ENCODE measurements around the gene JMJD1C.

The JMJD1C gene

DNA sequence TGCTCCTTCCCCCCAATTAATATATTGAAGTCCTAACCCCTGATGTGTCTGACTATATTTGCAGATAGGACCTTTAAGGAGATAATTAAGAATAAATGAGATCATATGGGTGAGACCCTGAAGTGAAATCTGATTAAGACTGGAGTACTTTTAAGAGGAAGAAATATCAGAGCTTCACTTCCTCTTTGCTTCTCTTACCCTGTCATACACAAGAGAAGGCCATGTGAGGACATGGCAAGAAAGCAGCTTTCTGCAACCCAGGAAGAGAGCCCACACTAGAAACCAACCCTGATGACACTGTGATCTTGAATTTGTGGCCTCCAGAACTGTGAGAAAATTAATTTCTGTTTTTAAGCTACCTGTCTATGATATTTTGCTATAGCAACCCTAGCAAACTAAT is 44.2 kb downstream of the JMJD1C start:
- H3K9me3 Mint-ChIP-seq = no peaks in the 10 kb centered on the region
- H3K27me3 Mint-ChIP-seq = no peaks in the 10 kb centered on the region
- peaks cover 22% of the 10 kb centered on the region for H3K4me1 Mint-ChIP-seq (ENCODE audit: low read depth)
- H3K36me3 Mint-ChIP-seq (ENCODE audit: low read depth) = no peaks in the 10 kb centered on the region
- no peak overlapping the region for H3K4me3 Mint-ChIP-seq
- peak overlapping the region; percentile 69 for H3K27ac Mint-ChIP-seq
- intact Hi-C loops (cut with micrococcal nuclease) = no loop called here

DNA sequence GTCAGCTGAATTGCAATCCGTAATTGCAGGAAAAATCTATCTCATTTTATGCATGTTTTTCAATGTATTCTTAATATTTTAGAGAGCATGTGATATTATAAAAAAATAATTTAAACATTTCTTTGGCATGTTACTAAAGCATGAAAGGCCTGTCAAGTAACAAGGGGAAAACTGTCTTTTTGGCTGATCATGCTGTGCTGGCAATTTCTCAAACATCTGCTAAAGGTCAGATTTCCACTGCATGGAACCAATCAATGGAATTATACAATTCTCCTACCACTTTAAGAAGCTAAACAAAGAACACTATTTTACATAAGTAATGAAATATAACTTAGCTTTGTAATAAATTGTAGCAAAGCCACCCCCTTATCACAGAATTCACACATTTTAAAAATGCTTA is 49.4 kb downstream of the JMJD1C start:
- no peak overlapping the region for H3K4me3 Mint-ChIP-seq
- H3K27ac Mint-ChIP-seq = no peak overlapping the region
- no peaks in the 10 kb centered on the region for H3K27me3 Mint-ChIP-seq
- H3K36me3 Mint-ChIP-seq (ENCODE audit: low read depth) = no peaks in the 10 kb centered on the region
- intact Hi-C loops (cut with micrococcal nuclease) = no loop called here
- peaks cover 17% of the 10 kb centered on the region for H3K4me1 Mint-ChIP-seq (ENCODE audit: low read depth)
- no peaks in the 10 kb centered on the region for H3K9me3 Mint-ChIP-seq

DNA sequence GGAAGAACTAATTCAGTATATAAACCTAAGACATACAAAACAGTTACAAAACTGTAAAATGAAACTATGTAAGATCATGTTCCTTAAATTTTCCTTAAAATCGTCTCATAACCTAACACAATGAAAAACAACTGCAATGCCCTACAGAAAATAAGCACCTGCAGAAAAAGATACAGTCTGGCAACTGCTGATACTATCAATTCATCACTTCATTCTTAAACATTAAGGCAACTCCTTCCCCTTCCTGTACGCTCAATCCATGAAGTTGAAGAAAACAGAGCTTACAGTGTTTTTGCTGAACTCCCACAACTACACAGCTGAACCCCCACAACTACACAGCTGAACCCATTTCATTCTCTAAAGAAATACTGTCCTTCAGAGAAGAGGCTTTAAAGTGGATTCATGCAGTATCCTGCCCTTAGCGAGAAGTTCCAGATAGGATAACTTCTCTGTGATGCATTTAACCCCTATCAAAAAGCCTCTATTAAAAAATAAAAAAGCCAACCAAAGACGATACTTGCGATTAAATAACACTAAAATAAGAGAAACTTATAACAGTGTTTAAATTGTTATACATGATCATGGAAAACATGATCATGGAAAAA is 50.0 kb downstream of the JMJD1C start:
- no peak overlapping the region for H3K27ac Mint-ChIP-seq
- peaks cover 11% of the 10 kb centered on the region for H3K4me1 Mint-ChIP-seq (ENCODE audit: low read depth)
- no peak overlapping the region for H3K4me3 Mint-ChIP-seq
- H3K36me3 Mint-ChIP-seq (ENCODE audit: low read depth) = no peaks in the 10 kb centered on the region
- intact Hi-C loops (cut with micrococcal nuclease) = no loop called here
- no peaks in the 10 kb centered on the region for H3K27me3 Mint-ChIP-seq
- no peaks in the 10 kb centered on the region for H3K9me3 Mint-ChIP-seq

DNA sequence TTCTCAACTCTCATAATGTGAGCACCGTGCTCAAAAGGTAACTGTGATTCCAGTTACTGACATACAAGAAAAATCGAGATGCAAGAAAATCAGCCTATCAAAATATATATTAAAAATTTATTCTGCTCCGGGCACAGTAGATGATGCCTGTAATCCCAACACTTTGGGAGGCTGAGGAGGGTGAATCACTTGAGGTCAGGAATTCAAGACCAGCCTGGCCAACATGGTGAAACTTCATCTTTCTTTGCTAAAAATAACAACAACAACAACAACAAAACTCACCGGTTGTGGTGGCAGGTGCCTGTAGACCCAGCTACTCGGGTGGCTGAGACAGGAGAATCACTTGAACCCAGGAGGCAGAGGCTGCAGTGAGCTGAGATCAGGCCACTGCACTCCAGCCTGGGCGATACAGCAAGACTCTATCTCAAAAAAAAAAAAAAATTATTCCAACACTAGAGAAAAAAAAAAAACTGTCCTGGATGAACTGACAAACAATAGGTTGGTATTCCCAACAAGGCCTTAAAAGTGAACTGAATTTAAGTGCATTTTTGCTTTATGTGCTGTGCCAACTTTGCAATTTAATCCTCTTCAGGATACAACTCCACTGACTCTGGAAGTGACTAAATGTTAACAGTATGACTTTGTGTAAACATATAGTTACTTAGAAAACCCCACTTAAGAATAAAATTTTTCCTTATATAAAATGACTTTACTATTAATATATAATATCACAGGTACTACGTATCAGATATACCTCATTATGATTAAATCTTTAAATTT is 51.1 kb downstream of the JMJD1C start:
- H3K36me3 Mint-ChIP-seq (ENCODE audit: low read depth) = no peaks in the 10 kb centered on the region
- H3K27me3 Mint-ChIP-seq = no peaks in the 10 kb centered on the region
- no peak overlapping the region for H3K4me3 Mint-ChIP-seq
- H3K27ac Mint-ChIP-seq = no peak overlapping the region
- intact Hi-C loops (cut with micrococcal nuclease) = no loop called here
- H3K4me1 Mint-ChIP-seq (ENCODE audit: low read depth) = peaks cover 7% of the 10 kb centered on the region
- no peaks in the 10 kb centered on the region for H3K9me3 Mint-ChIP-seq

DNA sequence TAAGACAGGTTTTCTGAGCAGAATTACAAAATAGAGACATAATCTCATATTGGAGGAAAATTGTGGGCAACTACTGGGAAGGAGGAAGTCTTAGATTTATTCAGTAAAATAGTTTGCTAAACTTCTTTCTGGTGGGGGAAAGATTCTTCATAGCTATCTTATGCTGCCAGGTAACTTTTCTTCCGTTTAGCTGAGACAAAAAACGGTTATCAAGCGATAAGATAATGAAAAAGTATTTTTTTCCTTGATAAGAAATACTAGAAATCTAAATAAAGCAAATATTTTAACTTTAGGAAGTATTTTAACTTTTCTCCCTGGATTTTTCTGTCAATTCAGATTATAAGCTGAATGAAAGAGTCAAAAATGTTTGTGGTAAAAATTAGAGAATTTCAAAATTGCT is 52.3 kb downstream of the JMJD1C start:
- Mint-ChIP-seq H3K4me1 (ENCODE audit: low read depth) (peaks cover 7% of the 10 kb centered on the region), H3K4me3 (no peak overlapping the region), H3K27me3 (no peaks in the 10 kb centered on the region), H3K27ac (no peak overlapping the region), H3K36me3 (ENCODE audit: low read depth) (no peaks in the 10 kb centered on the region), H3K9me3 (no peaks in the 10 kb centered on the region)
- intact Hi-C loops (cut with micrococcal nuclease) = no loop called here

DNA sequence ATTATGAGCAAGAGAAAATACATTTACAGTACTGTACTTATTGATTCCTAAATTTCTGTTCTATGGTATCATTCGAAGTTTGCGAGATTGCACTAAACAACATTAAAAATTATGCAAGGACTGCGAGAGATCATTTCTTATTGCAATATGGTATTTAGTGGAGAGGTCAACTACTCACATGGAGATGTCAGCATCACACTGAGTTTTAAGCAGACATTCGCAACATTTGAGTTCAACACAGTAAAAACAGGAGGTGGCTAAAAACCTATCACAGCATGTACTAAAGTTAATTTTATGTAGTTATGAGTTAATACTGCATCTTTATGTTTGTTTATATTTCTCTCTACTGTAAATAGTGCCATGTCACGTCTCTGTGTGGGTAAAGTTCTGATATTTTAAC is 53.5 kb downstream of the JMJD1C start:
- Mint-ChIP-seq H3K36me3 (ENCODE audit: low read depth) (peaks cover 9% of the 10 kb centered on the region), H3K27me3 (no peaks in the 10 kb centered on the region), H3K4me1 (ENCODE audit: low read depth) (peaks cover 7% of the 10 kb centered on the region), H3K27ac (no peak overlapping the region), H3K9me3 (no peaks in the 10 kb centered on the region), H3K4me3 (no peak overlapping the region)
- intact Hi-C loops (cut with micrococcal nuclease) = no loop called here

DNA sequence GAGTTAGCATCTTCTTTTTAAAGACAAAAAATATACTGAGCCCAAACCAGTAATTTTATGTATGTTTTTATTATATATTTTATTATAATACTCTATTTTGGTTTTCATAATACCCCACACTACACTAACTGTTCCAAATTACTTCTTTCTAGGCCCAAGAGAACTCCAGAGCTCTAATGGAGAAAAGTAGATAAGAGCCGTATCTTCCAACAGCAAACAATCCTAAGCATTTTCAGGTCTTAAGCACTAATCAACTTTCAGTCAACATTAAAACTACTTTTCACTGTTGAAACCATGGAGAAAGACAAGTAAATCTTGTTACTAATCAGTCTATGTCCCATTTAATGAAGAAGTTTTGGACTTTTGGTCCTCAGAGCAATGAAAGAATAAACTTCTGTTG is 55.1 kb downstream of the JMJD1C start:
- no peaks in the 10 kb centered on the region for H3K27me3 Mint-ChIP-seq
- H3K4me3 Mint-ChIP-seq = no peak overlapping the region
- H3K36me3 Mint-ChIP-seq (ENCODE audit: low read depth) = peaks cover 11% of the 10 kb centered on the region
- H3K27ac Mint-ChIP-seq = no peak overlapping the region
- intact Hi-C loops (cut with micrococcal nuclease) = no loop called here
- H3K4me1 Mint-ChIP-seq (ENCODE audit: low read depth) = peaks cover 2% of the 10 kb centered on the region
- H3K9me3 Mint-ChIP-seq = no peaks in the 10 kb centered on the region

DNA sequence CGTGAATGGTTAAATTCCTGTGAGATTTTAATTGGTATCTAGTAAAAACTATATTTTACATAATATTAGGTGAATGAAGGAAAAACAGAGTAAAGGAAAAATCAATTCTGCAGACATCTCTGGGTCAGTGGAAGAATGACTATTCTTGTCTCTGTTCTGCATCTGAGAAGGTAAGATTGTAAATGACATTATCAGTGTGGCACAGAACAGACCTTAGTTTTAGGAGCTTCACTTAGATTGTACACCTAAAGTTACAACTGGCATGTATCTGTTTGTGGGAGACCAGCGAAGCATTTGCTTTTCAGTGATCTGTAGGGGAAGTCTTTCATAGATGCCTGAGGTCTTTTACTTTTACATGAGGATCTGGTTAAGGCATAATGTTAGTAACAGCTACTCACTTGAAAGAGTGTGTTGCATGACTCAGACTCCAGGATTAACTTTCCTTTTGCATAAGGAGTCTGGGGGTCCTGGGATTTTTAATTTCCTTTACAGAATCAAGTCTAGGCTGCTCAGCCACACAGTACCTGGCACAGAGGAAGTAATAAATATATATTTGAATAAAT is 56.2 kb downstream of the JMJD1C start:
- Mint-ChIP-seq H3K36me3 (ENCODE audit: low read depth) (peaks cover 11% of the 10 kb centered on the region), H3K4me1 (ENCODE audit: low read depth) (no peaks in the 10 kb centered on the region), H3K27me3 (no peaks in the 10 kb centered on the region), H3K27ac (no peak overlapping the region), H3K4me3 (no peak overlapping the region), H3K9me3 (no peaks in the 10 kb centered on the region)
- intact Hi-C loops (cut with micrococcal nuclease) = no loop called here

DNA sequence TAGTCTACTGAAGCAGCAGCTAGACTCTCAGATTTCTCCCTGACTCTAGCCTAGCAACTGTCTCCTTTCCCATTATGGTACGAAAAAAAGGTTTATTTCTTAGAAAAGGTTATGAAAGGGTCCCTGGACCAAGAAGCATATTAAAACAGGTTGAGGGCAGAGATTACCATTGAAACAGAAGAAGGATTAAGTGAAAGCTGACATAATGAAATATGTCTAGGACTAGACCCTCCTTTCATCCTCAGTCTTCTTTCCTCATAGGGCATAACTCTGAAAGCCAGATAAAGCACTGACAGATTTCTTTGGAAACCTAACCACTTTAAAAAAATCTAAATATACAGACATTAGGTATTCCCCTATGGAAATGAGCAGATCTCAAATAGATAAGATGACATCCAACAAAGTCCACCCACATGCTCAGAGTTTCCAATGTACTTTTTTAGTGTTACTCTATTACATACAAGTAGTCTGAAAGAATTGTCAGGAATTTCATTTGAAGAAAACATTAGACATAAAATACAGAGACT is 58.6 kb downstream of the JMJD1C start:
- Mint-ChIP-seq H3K27ac (no peak overlapping the region), H3K9me3 (no peaks in the 10 kb centered on the region), H3K36me3 (ENCODE audit: low read depth) (peaks cover 11% of the 10 kb centered on the region), H3K4me3 (no peak overlapping the region), H3K4me1 (ENCODE audit: low read depth) (no peaks in the 10 kb centered on the region), H3K27me3 (no peaks in the 10 kb centered on the region)
- intact Hi-C loops (cut with micrococcal nuclease) = no loop called here

DNA sequence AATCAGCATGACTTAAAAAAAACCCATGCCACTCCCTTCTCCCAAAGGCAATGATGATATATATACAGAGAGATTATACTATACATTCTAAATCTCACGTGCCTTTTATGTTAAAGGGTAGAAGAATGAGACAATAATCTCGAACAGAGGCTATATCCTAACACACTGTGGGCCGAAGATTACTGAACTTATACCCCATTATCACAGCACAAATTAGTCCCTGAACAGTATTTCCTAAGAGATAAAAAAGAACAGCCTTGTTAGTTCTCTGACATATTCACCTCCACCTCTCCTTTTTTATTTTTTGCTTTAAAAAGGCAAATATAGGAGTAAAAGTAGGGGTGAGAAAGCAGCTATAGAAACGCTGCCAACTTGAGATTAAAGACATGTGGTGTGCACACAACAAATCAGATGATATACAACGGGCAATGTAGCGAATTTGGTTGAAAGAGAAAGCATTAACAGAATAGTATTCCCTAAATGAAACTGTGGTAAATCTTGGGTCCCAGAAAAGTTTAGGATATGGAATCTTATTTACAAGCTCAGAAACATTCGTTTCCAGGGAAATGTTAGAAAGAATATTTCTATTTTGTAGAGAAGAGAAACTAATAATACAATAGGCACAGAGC is 69.5 kb downstream of the JMJD1C start:
- H3K9me3 Mint-ChIP-seq = no peaks in the 10 kb centered on the region
- intact Hi-C loops (cut with micrococcal nuclease) = no loop called here
- H3K4me1 Mint-ChIP-seq (ENCODE audit: low read depth) = peaks cover 19% of the 10 kb centered on the region
- H3K27ac Mint-ChIP-seq = no peak overlapping the region
- H3K27me3 Mint-ChIP-seq = no peaks in the 10 kb centered on the region
- no peak overlapping the region for H3K4me3 Mint-ChIP-seq
- H3K36me3 Mint-ChIP-seq (ENCODE audit: low read depth) = no peaks in the 10 kb centered on the region

DNA sequence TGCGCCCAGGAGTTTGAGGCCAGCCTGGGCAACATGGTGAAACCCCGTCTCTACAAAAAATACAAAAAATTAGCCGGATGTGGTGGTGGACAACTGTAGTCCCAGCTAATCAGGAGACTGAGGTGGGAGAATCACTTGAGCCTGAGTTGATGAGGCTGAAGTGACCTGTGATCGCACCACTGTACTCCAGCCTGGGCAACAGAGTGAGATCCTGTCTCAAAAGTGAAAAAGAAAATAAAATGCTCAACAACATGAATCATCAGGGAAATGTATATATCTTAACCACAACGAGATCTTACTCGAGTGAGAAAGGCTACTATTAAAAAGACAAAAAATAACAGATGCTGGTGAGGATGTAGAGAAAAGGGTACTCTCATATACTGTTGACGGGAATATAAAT is 72.7 kb downstream of the JMJD1C start:
- no peak overlapping the region for H3K27ac Mint-ChIP-seq
- intact Hi-C loops (cut with micrococcal nuclease) = no loop called here
- H3K4me1 Mint-ChIP-seq (ENCODE audit: low read depth) = peaks cover 42% of the 10 kb centered on the region
- H3K4me3 Mint-ChIP-seq = no peak overlapping the region
- no peaks in the 10 kb centered on the region for H3K27me3 Mint-ChIP-seq
- peaks cover 12% of the 10 kb centered on the region for H3K9me3 Mint-ChIP-seq
- H3K36me3 Mint-ChIP-seq (ENCODE audit: low read depth) = no peaks in the 10 kb centered on the region

DNA sequence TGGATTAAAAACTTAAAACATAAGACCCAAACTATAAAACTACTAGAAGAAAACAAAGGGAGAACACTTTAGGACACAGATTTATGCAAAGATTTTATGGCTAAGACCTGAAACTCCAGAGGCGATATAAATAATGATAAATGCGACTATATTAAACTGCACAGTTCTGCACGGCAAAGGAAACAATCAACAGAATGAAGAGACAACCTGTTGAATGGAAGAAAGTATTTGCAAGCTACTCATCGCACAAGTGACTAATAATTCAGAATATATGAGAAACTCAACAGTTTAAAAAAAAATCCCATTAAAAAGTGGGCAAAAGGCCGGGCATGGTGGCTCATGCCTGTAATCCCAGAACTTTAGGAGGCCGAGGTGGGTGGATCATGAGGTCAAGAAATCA is 73.6 kb downstream of the JMJD1C start:
- Mint-ChIP-seq H3K9me3 (peaks cover 12% of the 10 kb centered on the region), H3K4me3 (no peak overlapping the region), H3K4me1 (ENCODE audit: low read depth) (peaks cover 42% of the 10 kb centered on the region), H3K36me3 (ENCODE audit: low read depth) (no peaks in the 10 kb centered on the region), H3K27me3 (peaks cover 2% of the 10 kb centered on the region), H3K27ac (peak overlapping the region; percentile 15)
- intact Hi-C loops (cut with micrococcal nuclease) = no loop called here

DNA sequence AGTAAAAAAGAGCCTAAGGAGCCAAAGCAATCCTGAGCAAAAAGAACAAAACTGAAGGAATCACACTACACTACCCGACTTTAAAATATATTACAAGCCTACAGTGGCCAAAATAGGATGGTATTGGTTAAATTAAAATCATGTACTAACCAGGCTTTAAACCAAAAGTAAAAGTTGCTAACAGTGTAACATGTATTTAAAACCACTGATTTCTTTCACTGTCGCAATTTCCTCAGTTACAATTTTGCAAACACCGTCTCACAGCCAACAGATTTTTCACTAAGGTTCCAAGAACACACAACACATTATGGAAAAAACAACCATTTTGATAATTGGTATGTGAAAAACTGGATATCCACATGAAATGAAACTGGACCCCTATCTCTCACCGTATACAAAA is 74.0 kb downstream of the JMJD1C start:
- intact Hi-C loops (cut with micrococcal nuclease) = no loop called here
- H3K27ac Mint-ChIP-seq = peak overlapping the region; percentile 15
- no peak overlapping the region for H3K4me3 Mint-ChIP-seq
- H3K9me3 Mint-ChIP-seq = peaks cover 12% of the 10 kb centered on the region
- peaks cover 45% of the 10 kb centered on the region for H3K4me1 Mint-ChIP-seq (ENCODE audit: low read depth)
- no peaks in the 10 kb centered on the region for H3K36me3 Mint-ChIP-seq (ENCODE audit: low read depth)
- H3K27me3 Mint-ChIP-seq = peaks cover 5% of the 10 kb centered on the region

DNA sequence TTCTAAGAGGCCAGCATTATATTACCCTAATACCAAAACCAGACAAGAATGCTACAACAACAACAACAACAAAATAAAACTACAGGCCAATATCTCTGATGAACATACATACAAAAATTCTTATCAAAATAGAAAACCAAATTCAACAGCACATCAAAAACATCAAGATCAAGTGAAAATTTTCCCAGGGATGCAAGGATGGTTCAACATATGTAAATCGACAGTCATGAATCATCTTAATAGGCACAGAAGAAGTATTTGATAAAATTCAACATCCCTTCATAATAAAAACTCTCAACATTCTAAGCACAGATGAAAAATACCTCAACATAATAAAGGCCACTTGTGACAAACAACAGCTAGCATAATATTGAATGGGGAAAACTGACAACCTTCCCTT is 75.3 kb downstream of the JMJD1C start:
- Mint-ChIP-seq H3K4me3 (no peak overlapping the region), H3K4me1 (ENCODE audit: low read depth) (peaks cover 49% of the 10 kb centered on the region), H3K36me3 (ENCODE audit: low read depth) (no peaks in the 10 kb centered on the region), H3K9me3 (peaks cover 12% of the 10 kb centered on the region), H3K27me3 (peaks cover 11% of the 10 kb centered on the region), H3K27ac (no peak overlapping the region)
- intact Hi-C loops (cut with micrococcal nuclease) = no loop called here

All from dendritic cell treated with granulocyte-macrophage colony-stimulating factor and Interleukin-4, amounts not matched to agents 40 ng/mL and 50 ng/mL, for 4 days (primary cell).